OCI-LY7 (cell line): ENCODE measurements around the gene PICALM. TPM values are rescaled to one million over a fixed set of nuclear protein-coding genes. Genes with fewer than 3 reads are reported as not detected.

Experiments used
- BruUV-seq: library from RNA; stranded (reverse); fragments of 400-500 nt; replicated peaks from 2 replicates; lab custom pipeline; 2021; lab: Mats Ljungman, UMichigan
- CTCF ChIA-PET: fragments of 300-600 bp; sonication (Branson Sonifier 250); formaldehyde crosslinking; loops from one replicate; lab custom pipeline; 2022; ENCODE audit warnings: antibody characterized with exemption; ENCODE audit not compliant: unreplicated experiment; lab: Charles Lee
- POLR2A ChIA-PET: fragments of 300-600 bp; sonication (Branson Sonifier 250); formaldehyde crosslinking; loops from one replicate; lab custom pipeline; 2022; ENCODE audit warnings: antibody characterized with exemption; lab: Charles Lee
- DNase-seq: peaks from one replicate; pipeline ENCODE4 v3.0.0-alpha.2; 2015; ENCODE audit warnings: low spot score
- H2AFZ ChIP-seq: fragments of 200-600 bp; sonication (generic), shearing (Covaris generic); 2 replicates; pipeline ENCODE4 v1.6.1; 2014; ENCODE audit warnings: mild to moderate bottlenecking, antibody characterized with exemption, low read length, moderate library complexity
- H3K27ac ChIP-seq: fragments of 200-600 bp; sonication (generic); 2 replicates; pipeline ENCODE4 v1.5.1; 2014; ENCODE audit warnings: mixed run types, low read depth, mild to moderate bottlenecking, moderate library complexity, low read length, inconsistent platforms; ENCODE audit not compliant: poor library complexity, severe bottlenecking
- H3K36me3 ChIP-seq: fragments of 200-600 bp; sonication (generic); 2 replicates; pipeline ENCODE4 v1.6.1; 2014; ENCODE audit warnings: mild to moderate bottlenecking, antibody characterized with exemption, low read length, moderate library complexity, mixed read lengths; ENCODE audit not compliant: insufficient read depth
- H3K4me1 ChIP-seq: fragments of 200-600 bp; sonication (generic); 2 replicates; pipeline ENCODE4 v1.5.1; 2014; ENCODE audit warnings: mild to moderate bottlenecking, low read length; ENCODE audit not compliant: insufficient read depth, poor library complexity, severe bottlenecking
- H3K4me2 ChIP-seq: fragments of 200-600 bp; sonication (generic); 2 replicates; pipeline ENCODE4 v1.6.1; 2014; ENCODE audit warnings: mild to moderate bottlenecking, low read length
- H3K4me3 ChIP-seq: fragments of 200-600 bp; sonication (generic); 2 replicates; pipeline ENCODE4 v1.5.1; 2014; ENCODE audit warnings: mild to moderate bottlenecking, low read depth, low read length; ENCODE audit not compliant: poor library complexity, severe bottlenecking
- H3K79me2 ChIP-seq: fragments of 200-600 bp; sonication (generic); 2 replicates; pipeline ENCODE4 v1.6.1; 2016; ENCODE audit warnings: low read depth, mild to moderate bottlenecking, low read length, moderate library complexity, mixed read lengths; ENCODE audit not compliant: insufficient read depth
- H3K9me2 ChIP-seq: fragments of 200-600 bp; sonication (generic); 2 replicates; pipeline ENCODE4 v1.6.1; 2016; ENCODE audit warnings: mild to moderate bottlenecking, low read length, mixed read lengths; ENCODE audit not compliant: insufficient read depth
- H3K9me3 ChIP-seq: fragments of 200-600 bp; sonication (generic); 2 replicates; pipeline ENCODE4 v1.6.1; 2014; ENCODE audit warnings: mild to moderate bottlenecking, mixed run types, low read length, mixed read lengths
- H4K20me1 ChIP-seq: fragments of 200-600 bp; sonication (generic); 2 replicates; pipeline ENCODE4 v1.6.1; 2014; ENCODE audit warnings: mild to moderate bottlenecking, antibody characterized with exemption, low read length, moderate library complexity, mixed read lengths; ENCODE audit not compliant: insufficient read depth
- CTCF ChIP-seq: fragments of 200-600 bp; sonication (generic); conservative IDR thresholded peaks from 2 replicates; pipeline ENCODE4 v1.5.1; 2014; ENCODE audit warnings: mild to moderate bottlenecking, antibody characterized with exemption, low read length, moderate library complexity, mixed read lengths
- EZH2phosphoT487 ChIP-seq: fragments of 200-600 bp; sonication (generic); IDR thresholded peaks from 2 replicates; pipeline ENCODE4 v1.6.1; 2018; ENCODE audit warnings: low read depth, borderline replicate concordance, mild to moderate bottlenecking, mixed run types, antibody characterized with exemption, low read length, moderate library complexity, mixed read lengths
- intact Hi-C: fragments of 100-400 bp; cut with micrococcal nuclease; formaldehyde crosslinking; loops from one replicate; pipeline ENCODE4 v1.10.0; 2022; ENCODE audit not compliant: unreplicated experiment
- total RNA-seq, 2 experiments: library from RNA; depleted of rRNA in 1 of 2; stranded (reverse); fragments of >200 nt in 1 of 2; shearing (Covaris generic) in 1 of 2; gene quantifications; 2 replicates each; pipeline ENCODE4 v1.2.3, GENCODE V29; 2014 to 2022

PICALM gene
- total RNA-seq, 2 experiments from 2014 or later: 77.9 to 108 TPM

- TF ChIP-seq CTCF: no peak
- TF ChIP-seq EZH2phosphoT487: no peak
- H3K4me3 ChIP-seq: no peak overlapping the region
- no peak overlapping the region for H2AFZ ChIP-seq
- H3K36me3 ChIP-seq: no peaks in the 10 kb centered on the region
- intact Hi-C loops: no loop called here
- peaks cover 12% of the 10 kb centered on the region for H3K4me1 ChIP-seq
- no peak for DNase-seq
- POLR2A ChIA-PET: interaction anchor here (0.6 kb wide), 1 partner anchor 12 kb away, joined by 5 read pairs; no protein-coding TSS in a partner anchor
- H3K9me2 ChIP-seq: no peaks in the 10 kb centered on the region
- H3K79me2 ChIP-seq: no peaks in the 10 kb centered on the region
- H3K9me3 ChIP-seq: no peaks in the 10 kb centered on the region
- no peaks in the 10 kb centered on the region for H4K20me1 ChIP-seq
- BruUV-seq: no TSS peak
- H3K4me2 ChIP-seq: no peak overlapping the region
- H3K27ac ChIP-seq: no peak overlapping the region
- CTCF ChIA-PET: no interaction called here
Measured at GRCh38 chr11:86073948-86074347, 5.1 kb upstream of the PICALM start.

- CTCF ChIA-PET: no interaction called here
- no peak overlapping the region for H2AFZ ChIP-seq
- H3K79me2 ChIP-seq: peaks cover 13% of the 10 kb centered on the region
- DNase-seq: no peak
- peaks cover 7% of the 10 kb centered on the region for H4K20me1 ChIP-seq
- H3K36me3 ChIP-seq: no peaks in the 10 kb centered on the region
- peaks cover 12% of the 10 kb centered on the region for H3K4me1 ChIP-seq
- no peaks in the 10 kb centered on the region for H3K9me2 ChIP-seq
- H3K4me2 ChIP-seq: no peak overlapping the region
- H3K27ac ChIP-seq: no peak overlapping the region
- no TSS peak for BruUV-seq
- POLR2A ChIA-PET: no interaction called here
- TF ChIP-seq EZH2phosphoT487: no peak
- no peak for TF ChIP-seq CTCF
- no peaks in the 10 kb centered on the region for H3K9me3 ChIP-seq
- intact Hi-C loops: no loop called here
- no peak overlapping the region for H3K4me3 ChIP-seq
Measured at GRCh38 chr11:86072211-86072610, 3.3 kb upstream of the PICALM start.
